ENCODE data around the gene FGF8. TPM values are rescaled to one million over a fixed set of nuclear protein-coding genes. Genes with fewer than 3 reads are reported as not detected.
A peak's percentile ranks its signal among the peaks of the same experiment; 100 is the strongest.

Gene FGF8
- total RNA-seq, 1 experiment from 2014 or later = not detected

- H3K27ac ChIP-seq (ENCODE audit: low read depth, low read length, poor library complexity, severe bottlenecking) = peak overlapping the region; percentile 88
Measured at GRCh38 chr10:101816376-101816775, 40.5 kb upstream of the FGF8 start.

GRCh38 chr10:101814466-101815071 lies 38.7 kb upstream of the FGF8 start:
- POLR2A ChIA-PET (ENCODE audit: low non-redundant PET) = no interaction called here
- H3K36me3 ChIP-seq (ENCODE audit: insufficient read depth, low read length, poor library complexity, severe bottlenecking) = peaks cover 39% of the 10 kb centered on the region

More at GRCh38 chr10:101816376-101816775, 40.5 kb upstream of the FGF8 start:
- no peaks in the 10 kb centered on the region for H3K27me3 ChIP-seq (replicated peaks; ENCODE audit: insufficient read depth, low read depth, low read length, poor library complexity)
- BruUV-seq (replicated peaks) = no TSS peak
- H3K4me3 ChIP-seq (ENCODE audit: low read depth, low read length, poor library complexity, severe bottlenecking) = peak overlapping the region; percentile 98
- H3K9me3 ChIP-seq (ENCODE audit: low read depth, low read length, poor library complexity, severe bottlenecking) = no peaks in the 10 kb centered on the region
- intact Hi-C loops (cut with micrococcal nuclease; ENCODE audit: unreplicated experiment) = loop anchor here (5.0 kb wide), 1 partner anchor 34 kb away; the partner anchor contains the start of gene NPM3
- ChIA-PET CTCF (no interaction called here), POLR2A (ENCODE audit: low non-redundant PET) (no interaction called here)
- peaks cover 21% of the 10 kb centered on the region for H3K36me3 ChIP-seq (ENCODE audit: insufficient read depth, low read length, poor library complexity, severe bottlenecking)
- H3K4me1 ChIP-seq (ENCODE audit: insufficient read depth, low read length, poor library complexity, severe bottlenecking) = peaks cover 10% of the 10 kb centered on the region
- no peak for DNase-seq (ENCODE audit: low spot score)
- TF ChIP-seq CTCF (conservative IDR thresholded peaks at IDR 0.05; ENCODE audit: low read depth, low read length) (no peak), EZH2 (IDR thresholded peaks at IDR 0.05; ENCODE audit: borderline replicate concordance, low read depth, low read length, poor library complexity, severe bottlenecking) (no peak)

GRCh38 chr10:101812606-101813005 lies 36.7 kb upstream of the FGF8 start:
- ChIA-PET POLR2A (ENCODE audit: low non-redundant PET) (no interaction called here), CTCF (no interaction called here)
- H3K4me3 ChIP-seq (ENCODE audit: low read depth, low read length, poor library complexity, severe bottlenecking) = no peak overlapping the region
- no peak for DNase-seq (ENCODE audit: low spot score)
- no peak overlapping the region for H3K27ac ChIP-seq (ENCODE audit: low read depth, low read length, poor library complexity, severe bottlenecking)
- H3K4me1 ChIP-seq (ENCODE audit: insufficient read depth, low read length, poor library complexity, severe bottlenecking) = no peaks in the 10 kb centered on the region
- intact Hi-C loops (cut with micrococcal nuclease; ENCODE audit: unreplicated experiment) = no loop called here
- H3K36me3 ChIP-seq (ENCODE audit: insufficient read depth, low read length, poor library complexity, severe bottlenecking) = peaks cover 58% of the 10 kb centered on the region
- no TSS peak for BruUV-seq (replicated peaks)
- H3K9me3 ChIP-seq (ENCODE audit: low read depth, low read length, poor library complexity, severe bottlenecking) = no peaks in the 10 kb centered on the region
- no peaks in the 10 kb centered on the region for H3K27me3 ChIP-seq (replicated peaks; ENCODE audit: insufficient read depth, low read depth, low read length, poor library complexity)
- TF ChIP-seq CTCF (conservative IDR thresholded peaks at IDR 0.05; ENCODE audit: low read depth, low read length) (no peak), EZH2 (IDR thresholded peaks at IDR 0.05; ENCODE audit: borderline replicate concordance, low read depth, low read length, poor library complexity, severe bottlenecking) (no peak)

More at GRCh38 chr10:101814466-101815071, 38.7 kb upstream of the FGF8 start:
- BruUV-seq (replicated peaks) = TSS peak; percentile 3
- no peaks in the 10 kb centered on the region for H3K9me3 ChIP-seq (ENCODE audit: low read depth, low read length, poor library complexity, severe bottlenecking)
- H3K4me1 ChIP-seq (ENCODE audit: insufficient read depth, low read length, poor library complexity, severe bottlenecking) = peaks cover 8% of the 10 kb centered on the region
- peak overlapping the region; percentile 98 for H3K4me3 ChIP-seq (ENCODE audit: low read depth, low read length, poor library complexity, severe bottlenecking)
- TF ChIP-seq EZH2 (IDR thresholded peaks at IDR 0.05; ENCODE audit: borderline replicate concordance, low read depth, low read length, poor library complexity, severe bottlenecking) (no peak), CTCF (conservative IDR thresholded peaks at IDR 0.05; ENCODE audit: low read depth, low read length) (no peak)
- H3K27me3 ChIP-seq (replicated peaks; ENCODE audit: insufficient read depth, low read depth, low read length, poor library complexity) = no peaks in the 10 kb centered on the region
- no peak for DNase-seq (ENCODE audit: low spot score)
- no peak overlapping the region for H3K27ac ChIP-seq (ENCODE audit: low read depth, low read length, poor library complexity, severe bottlenecking)
- intact Hi-C loops (cut with micrococcal nuclease; ENCODE audit: unreplicated experiment) = loop anchor here (5.0 kb wide), 1 partner anchor 32 kb away; the partner anchor contains the start of gene NPM3
- CTCF ChIA-PET = no interaction called here
